Neural cell (in vitro differentiated cells): ENCODE data around the gene TMEM117. TPM values are rescaled to one million over a fixed set of nuclear protein-coding genes. Genes with fewer than 3 reads are reported as not detected.

Source experiments
- H2AFZ ChIP-seq: fragments of 200-600, 300-800 bp; sonication (generic), shearing (Covaris generic); 2 replicates; pipeline ENCODE4 v1.6.0; 2014; ENCODE audit warnings: low read depth, mild to moderate bottlenecking, antibody characterized with exemption, low read length, moderate library complexity
- H3F3A ChIP-seq: fragments of 200-600 bp; shearing (Covaris generic); 2 replicates; pipeline ENCODE4 v1.6.1; 2016; ENCODE audit warnings: mild to moderate bottlenecking, moderate library complexity, mixed read lengths, antibody characterized with exemption, low read length; ENCODE audit not compliant: insufficient read depth, poor library complexity, severe bottlenecking
- H3K27ac ChIP-seq: fragments of 200-600, 300-800 bp; sonication (generic), shearing (Covaris generic); 2 replicates; pipeline ENCODE4 v1.5.1; 2014; ENCODE audit warnings: mild to moderate bottlenecking, low read length, moderate library complexity
- H3K27me3 ChIP-seq: fragments of 300-800, 200-600 bp; sonication (generic), shearing (Covaris generic); 2 replicates; pipeline ENCODE4 v1.6.0; 2014; ENCODE audit warnings: mild to moderate bottlenecking, low read depth, low read length, moderate library complexity; ENCODE audit not compliant: insufficient read depth
- H3K36me3 ChIP-seq: fragments of 300-800, 200-600 bp; sonication (generic), shearing (Covaris generic); 2 replicates; pipeline ENCODE4 v1.5.1; 2014; ENCODE audit warnings: mild to moderate bottlenecking, antibody characterized with exemption, low read length, moderate library complexity; ENCODE audit not compliant: insufficient read depth
- H3K4me2 ChIP-seq: fragments of 300-800, 200-600 bp; sonication (generic), shearing (Covaris generic); 2 replicates; pipeline ENCODE4 v1.6.0; 2014; ENCODE audit warnings: mild to moderate bottlenecking, low read length
- H3K4me3 ChIP-seq: fragments of 300-800, 200-600 bp; sonication (generic), shearing (Covaris generic); 2 replicates; pipeline ENCODE4 v1.5.1; 2014; ENCODE audit warnings: mild to moderate bottlenecking, low read length, moderate library complexity
- H3K79me2 ChIP-seq: fragments of 200-600 bp; shearing (Covaris generic); replicated peaks from 2 replicates; pipeline ENCODE4 v1.6.0; 2014; ENCODE audit warnings: mild to moderate bottlenecking, low read length, moderate library complexity; ENCODE audit not compliant: insufficient read depth
- H3K9ac ChIP-seq: fragments of 300-800, 200-600 bp; sonication (generic), shearing (Covaris generic); 2 replicates; pipeline ENCODE4 v1.6.1; 2016; ENCODE audit warnings: mild to moderate bottlenecking, low read length, mixed read lengths
- H3K9me2 ChIP-seq: fragments of 200-600 bp; shearing (Covaris generic); 2 replicates; pipeline ENCODE4 v1.6.1; 2016; ENCODE audit warnings: mild to moderate bottlenecking, low read length, mixed read lengths; ENCODE audit not compliant: insufficient read depth
- H3K9me3 ChIP-seq: fragments of 200-600, 300-800 bp; sonication (generic), shearing (Covaris generic); 2 replicates; pipeline ENCODE4 v1.6.1; 2016; ENCODE audit warnings: mild to moderate bottlenecking, mixed run types, low read length, moderate library complexity, mixed read lengths
- H4K20me1 ChIP-seq: fragments of 200-600 bp; shearing (Covaris generic); 2 replicates; pipeline ENCODE4 v1.6.1; 2016; ENCODE audit warnings: mild to moderate bottlenecking, mixed run types; ENCODE audit not compliant: insufficient read depth
- EP300 ChIP-seq: fragments of 450-650 bp; conservative IDR thresholded peaks from 2 replicates; pipeline ENCODE4 v1.6.1; 2014; ENCODE audit warnings: antibody characterized with exemption, mild to moderate bottlenecking, moderate library complexity; ENCODE audit not compliant: poor library complexity, severe bottlenecking
- EZH2 ChIP-seq: fragments of 200-600, 300-800 bp; shearing (Covaris generic), sonication (generic); IDR thresholded peaks from 2 replicates; pipeline ENCODE4 v1.6.1; 2014; ENCODE audit warnings: antibody characterized with exemption, low read length, borderline replicate concordance, mild to moderate bottlenecking; ENCODE audit not compliant: insufficient read depth, poor library complexity, severe bottlenecking
- MXI1 ChIP-seq: fragments of 450-650 bp; conservative IDR thresholded peaks from 2 replicates; pipeline ENCODE4 v1.6.1; 2014; ENCODE audit warnings: antibody characterized with exemption, mild to moderate bottlenecking; ENCODE audit not compliant: poor library complexity, severe bottlenecking
- POLR2AphosphoS5 ChIP-seq: IDR thresholded peaks from 2 replicates; pipeline ENCODE4 v1.6.1; 2012
- RAD21 ChIP-seq: fragments of 450-650 bp; conservative IDR thresholded peaks from 2 replicates; pipeline ENCODE4 v1.6.1; 2014; ENCODE audit warnings: antibody characterized with exemption, mild to moderate bottlenecking, moderate library complexity
- SMC3 ChIP-seq: fragments of 450-650 bp; conservative IDR thresholded peaks from 2 replicates; pipeline ENCODE4 v1.6.1; 2014; ENCODE audit warnings: antibody characterized with exemption, mild to moderate bottlenecking, moderate library complexity; ENCODE audit not compliant: poor library complexity
- TAF1 ChIP-seq: IDR thresholded peaks from 2 replicates; pipeline ENCODE4 v1.6.1; 2012; ENCODE audit warnings: low read depth
- polyA plus RNA-seq: library from polyadenylated mRNA; depleted of rRNA; stranded (reverse); fragments of >200 nt; gene quantifications from 2 replicates; pipeline ENCODE4 v1.2.3, GENCODE V29; 2014
- TF ChIP-seq, protein P1 (sequence below): fragments of 450-650 bp; IDR thresholded peaks from 2 replicates; pipeline ENCODE4 v1.5.1; 2014; ENCODE audit warnings: antibody characterized with exemption, mild to moderate bottlenecking, moderate library complexity; ENCODE audit not compliant: poor library complexity, severe bottlenecking
- TF ChIP-seq, protein P2 (sequence below): IDR thresholded peaks from 2 replicates; pipeline ENCODE4 v1.6.1; 2012; ENCODE audit warnings: borderline replicate concordance

Gene TMEM117
- polyA plus RNA-seq, 1 donor from 2014 or later = 5.3 TPM

DNA sequence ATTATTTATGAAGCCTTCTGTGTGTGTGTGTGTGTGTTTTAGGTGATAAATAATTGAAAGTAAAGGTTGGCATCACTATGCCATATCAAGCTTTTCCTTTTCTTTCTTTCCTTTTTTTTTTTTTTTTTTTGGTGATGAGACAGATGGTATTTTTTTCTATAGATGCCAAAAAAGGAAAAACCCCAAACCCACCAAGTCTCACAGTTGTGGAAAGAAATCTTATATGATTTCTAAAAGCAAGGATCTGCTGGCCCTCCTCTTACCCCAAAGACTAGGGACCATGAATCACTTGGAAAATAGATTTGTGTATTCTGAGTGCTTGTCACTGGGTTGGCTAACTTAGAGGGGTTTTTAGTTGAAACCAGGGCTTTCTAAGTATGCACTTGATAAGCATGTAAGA lies 181.3 kb downstream of the TMEM117 start:
- Histone ChIP-seq H2AFZ (no peak overlapping the region), H3K36me3 (no peaks in the 10 kb centered on the region), H3K9ac (no peak overlapping the region), H3K9me3 (no peaks in the 10 kb centered on the region), H4K20me1 (no peaks in the 10 kb centered on the region), H3K4me2 (no peak overlapping the region), H3F3A (no peaks in the 10 kb centered on the region), H3K4me3 (no peak overlapping the region), H3K79me2 (no peaks in the 10 kb centered on the region), H3K27ac (no peak overlapping the region), H3K9me2 (no peaks in the 10 kb centered on the region), H3K27me3 (no peaks in the 10 kb centered on the region)
- TF ChIP-seq EZH2 (no peak), TAF1 (no peak), POLR2AphosphoS5 (no peak), EP300 (no peak), SMC3 (no peak), RAD21 (no peak), MXI1 (no peak)
- TF ChIP-seq, protein P1, sequence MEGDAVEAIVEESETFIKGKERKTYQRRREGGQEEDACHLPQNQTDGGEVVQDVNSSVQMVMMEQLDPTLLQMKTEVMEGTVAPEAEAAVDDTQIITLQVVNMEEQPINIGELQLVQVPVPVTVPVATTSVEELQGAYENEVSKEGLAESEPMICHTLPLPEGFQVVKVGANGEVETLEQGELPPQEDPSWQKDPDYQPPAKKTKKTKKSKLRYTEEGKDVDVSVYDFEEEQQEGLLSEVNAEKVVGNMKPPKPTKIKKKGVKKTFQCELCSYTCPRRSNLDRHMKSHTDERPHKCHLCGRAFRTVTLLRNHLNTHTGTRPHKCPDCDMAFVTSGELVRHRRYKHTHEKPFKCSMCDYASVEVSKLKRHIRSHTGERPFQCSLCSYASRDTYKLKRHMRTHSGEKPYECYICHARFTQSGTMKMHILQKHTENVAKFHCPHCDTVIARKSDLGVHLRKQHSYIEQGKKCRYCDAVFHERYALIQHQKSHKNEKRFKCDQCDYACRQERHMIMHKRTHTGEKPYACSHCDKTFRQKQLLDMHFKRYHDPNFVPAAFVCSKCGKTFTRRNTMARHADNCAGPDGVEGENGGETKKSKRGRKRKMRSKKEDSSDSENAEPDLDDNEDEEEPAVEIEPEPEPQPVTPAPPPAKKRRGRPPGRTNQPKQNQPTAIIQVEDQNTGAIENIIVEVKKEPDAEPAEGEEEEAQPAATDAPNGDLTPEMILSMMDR = no peak
- TF ChIP-seq, protein P2, sequence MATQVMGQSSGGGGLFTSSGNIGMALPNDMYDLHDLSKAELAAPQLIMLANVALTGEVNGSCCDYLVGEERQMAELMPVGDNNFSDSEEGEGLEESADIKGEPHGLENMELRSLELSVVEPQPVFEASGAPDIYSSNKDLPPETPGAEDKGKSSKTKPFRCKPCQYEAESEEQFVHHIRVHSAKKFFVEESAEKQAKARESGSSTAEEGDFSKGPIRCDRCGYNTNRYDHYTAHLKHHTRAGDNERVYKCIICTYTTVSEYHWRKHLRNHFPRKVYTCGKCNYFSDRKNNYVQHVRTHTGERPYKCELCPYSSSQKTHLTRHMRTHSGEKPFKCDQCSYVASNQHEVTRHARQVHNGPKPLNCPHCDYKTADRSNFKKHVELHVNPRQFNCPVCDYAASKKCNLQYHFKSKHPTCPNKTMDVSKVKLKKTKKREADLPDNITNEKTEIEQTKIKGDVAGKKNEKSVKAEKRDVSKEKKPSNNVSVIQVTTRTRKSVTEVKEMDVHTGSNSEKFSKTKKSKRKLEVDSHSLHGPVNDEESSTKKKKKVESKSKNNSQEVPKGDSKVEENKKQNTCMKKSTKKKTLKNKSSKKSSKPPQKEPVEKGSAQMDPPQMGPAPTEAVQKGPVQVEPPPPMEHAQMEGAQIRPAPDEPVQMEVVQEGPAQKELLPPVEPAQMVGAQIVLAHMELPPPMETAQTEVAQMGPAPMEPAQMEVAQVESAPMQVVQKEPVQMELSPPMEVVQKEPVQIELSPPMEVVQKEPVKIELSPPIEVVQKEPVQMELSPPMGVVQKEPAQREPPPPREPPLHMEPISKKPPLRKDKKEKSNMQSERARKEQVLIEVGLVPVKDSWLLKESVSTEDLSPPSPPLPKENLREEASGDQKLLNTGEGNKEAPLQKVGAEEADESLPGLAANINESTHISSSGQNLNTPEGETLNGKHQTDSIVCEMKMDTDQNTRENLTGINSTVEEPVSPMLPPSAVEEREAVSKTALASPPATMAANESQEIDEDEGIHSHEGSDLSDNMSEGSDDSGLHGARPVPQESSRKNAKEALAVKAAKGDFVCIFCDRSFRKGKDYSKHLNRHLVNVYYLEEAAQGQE = no peak

DNA sequence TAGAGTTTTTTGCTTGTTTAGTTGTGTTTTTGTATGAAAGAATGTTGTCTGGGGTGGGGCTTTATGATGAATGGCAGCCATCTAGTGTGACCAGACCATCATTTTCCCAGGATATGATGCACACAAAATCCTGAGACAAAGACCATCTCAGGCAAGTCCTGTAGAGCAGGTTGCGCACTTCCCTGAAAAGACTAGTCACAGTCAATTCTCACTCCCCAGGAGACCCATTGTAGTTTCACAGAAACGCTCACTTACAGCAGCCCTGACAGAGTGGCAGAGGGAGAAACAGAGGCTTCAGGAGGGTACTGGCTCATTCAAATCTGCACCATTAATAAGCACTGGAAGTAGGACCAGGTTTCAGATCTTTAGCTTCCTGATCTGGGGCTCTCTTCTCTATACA lies 183.2 kb downstream of the TMEM117 start:
- Histone ChIP-seq H3K79me2 (no peaks in the 10 kb centered on the region), H4K20me1 (no peaks in the 10 kb centered on the region), H3K36me3 (no peaks in the 10 kb centered on the region), H3K9me3 (no peaks in the 10 kb centered on the region), H3K9ac (no peak overlapping the region), H3K9me2 (no peaks in the 10 kb centered on the region), H2AFZ (no peak overlapping the region), H3K4me3 (no peak overlapping the region), H3K27ac (no peak overlapping the region), H3K4me2 (no peak overlapping the region), H3K27me3 (no peaks in the 10 kb centered on the region), H3F3A (no peaks in the 10 kb centered on the region)
- TF ChIP-seq, protein P1 = no peak
- TF ChIP-seq, protein P2 = no peak
- no peak for TF ChIP-seq MXI1
- TF ChIP-seq RAD21 = no peak
- TF ChIP-seq SMC3 = no peak
- no peak for TF ChIP-seq TAF1
- TF ChIP-seq POLR2AphosphoS5 = no peak
- TF ChIP-seq EZH2 = no peak
- no peak for TF ChIP-seq EP300
